ENCODE measurements around the gene MCC. TPM values are rescaled to one million over a fixed set of nuclear protein-coding genes. Genes with fewer than 3 reads are reported as not detected.

The MCC gene
- total and polyA plus RNA-seq, 2 of the 4 experiments (the other 2 are of a cell fraction), result 5.0 to 20.6 TPM

DNA sequence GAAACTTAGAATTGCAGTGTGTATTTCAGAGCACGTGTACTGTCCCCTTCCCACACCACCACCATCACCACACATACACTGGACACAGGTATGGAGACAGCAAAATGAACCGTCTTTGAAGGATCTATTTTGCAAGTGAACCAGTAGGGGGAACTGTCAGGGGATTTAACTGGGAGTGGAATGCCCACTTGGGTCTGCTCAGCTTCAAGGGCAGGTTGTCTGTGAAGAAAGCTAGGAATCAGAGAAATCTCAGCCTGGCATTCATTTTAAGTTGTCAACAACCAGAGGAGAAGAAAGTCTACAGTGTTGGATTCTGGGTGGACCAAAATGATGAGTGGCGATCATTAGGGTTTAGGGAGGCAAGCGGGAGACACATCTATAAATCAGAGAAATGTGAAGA is 364.6 kb downstream of the MCC start:
- no peak overlapping the region for H4K8ac ChIP-seq (ENCODE audit: low read depth in 2 of 2, low read length in 2 of 2)
- no peaks in the 10 kb centered on the region for H3K27me3 ChIP-seq (ENCODE audit: control insufficient read depth, insufficient read depth, low read length)
- H3K36me3 ChIP-seq (ENCODE audit: control insufficient read depth, insufficient read depth, low read length), result peaks cover 4% of the 10 kb centered on the region; the same call in 1 of the 2 replicates
- H3K4me3 ChIP-seq (ENCODE audit: insufficient read depth, low read depth, low read length), result no peak overlapping the region
- no peaks in the 10 kb centered on the region for H3K9me3 ChIP-seq (ENCODE audit: control insufficient read depth, insufficient read depth, low read length)
- no peak overlapping the region for H3K14ac ChIP-seq (replicated peaks; ENCODE audit: low read depth, low read length)
- no peak overlapping the region for H2BK15ac ChIP-seq (ENCODE audit: low read depth, low read length)
- H4K20me1 ChIP-seq (ENCODE audit: insufficient read depth, low read length), result 0 out of 2 replicates have a peak, but pooled peaks cover 2% of the 10 kb centered on the region
- in situ Hi-C loops (cut with MboI; ENCODE audit: low sequenced_read_pairs) (no loop called here), dilution Hi-C loops (cut with HindIII; ENCODE audit: low sequenced_read_pairs, unreplicated experiment) (no loop called here), intact Hi-C loops (cut with micrococcal nuclease) (no loop called here)
- no peak overlapping the region for H3K4ac ChIP-seq (ENCODE audit: low read depth, low read length)
- H3K9ac ChIP-seq (ENCODE audit: low read depth, low read length), result no peak overlapping the region
- TF ChIP-seq RCOR1 (IDR thresholded peaks at IDR 0.05; ENCODE audit: insufficient replicate concordance, low read length) (no peak), MXI1 (IDR thresholded peaks at IDR 0.05; ENCODE audit: borderline replicate concordance, low read depth, low read length) (no peak), MAFK (IDR thresholded peaks at IDR 0.05; ENCODE audit: low read depth, low read length) (no peak), BHLHE40 (IDR thresholded peaks at IDR 0.05; ENCODE audit: low read depth, low read length) (no peak), RFX5 (IDR thresholded peaks at IDR 0.05; ENCODE audit: low read depth, low read length) (no peak), MAZ (IDR thresholded peaks at IDR 0.05; ENCODE audit: borderline replicate concordance, low read depth, low read length) (no peak), RAD21 (IDR thresholded peaks at IDR 0.05; ENCODE audit: low read length) (no peak), NFE2L2 (IDR thresholded peaks at IDR 0.05; ENCODE audit: low read depth, low read length) (no peak), SMC3 (IDR thresholded peaks at IDR 0.05; ENCODE audit: low read depth, low read length) (no peak), FOS (IDR thresholded peaks at IDR 0.05; ENCODE audit: low read depth, low read length) (no peak), CHD1 (IDR thresholded peaks at IDR 0.05; ENCODE audit: low read depth, low read length) (no peak), CEBPB (IDR thresholded peaks at IDR 0.05; ENCODE audit: low read depth, low read length) (no peak), POLR2A (IDR thresholded peaks at IDR 0.05; ENCODE audit: low read depth, low read length) (no peak)
- TF ChIP-seq, protein P1, sequence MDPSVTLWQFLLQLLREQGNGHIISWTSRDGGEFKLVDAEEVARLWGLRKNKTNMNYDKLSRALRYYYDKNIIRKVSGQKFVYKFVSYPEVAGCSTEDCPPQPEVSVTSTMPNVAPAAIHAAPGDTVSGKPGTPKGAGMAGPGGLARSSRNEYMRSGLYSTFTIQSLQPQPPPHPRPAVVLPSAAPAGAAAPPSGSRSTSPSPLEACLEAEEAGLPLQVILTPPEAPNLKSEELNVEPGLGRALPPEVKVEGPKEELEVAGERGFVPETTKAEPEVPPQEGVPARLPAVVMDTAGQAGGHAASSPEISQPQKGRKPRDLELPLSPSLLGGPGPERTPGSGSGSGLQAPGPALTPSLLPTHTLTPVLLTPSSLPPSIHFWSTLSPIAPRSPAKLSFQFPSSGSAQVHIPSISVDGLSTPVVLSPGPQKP (IDR thresholded peaks at IDR 0.05; ENCODE audit: borderline replicate concordance, low read depth, low read length), result no peak
- TF ChIP-seq, protein P2, sequence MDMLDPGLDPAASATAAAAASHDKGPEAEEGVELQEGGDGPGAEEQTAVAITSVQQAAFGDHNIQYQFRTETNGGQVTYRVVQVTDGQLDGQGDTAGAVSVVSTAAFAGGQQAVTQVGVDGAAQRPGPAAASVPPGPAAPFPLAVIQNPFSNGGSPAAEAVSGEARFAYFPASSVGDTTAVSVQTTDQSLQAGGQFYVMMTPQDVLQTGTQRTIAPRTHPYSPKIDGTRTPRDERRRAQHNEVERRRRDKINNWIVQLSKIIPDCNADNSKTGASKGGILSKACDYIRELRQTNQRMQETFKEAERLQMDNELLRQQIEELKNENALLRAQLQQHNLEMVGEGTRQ (IDR thresholded peaks at IDR 0.05; ENCODE audit: low read depth, low read length), result no peak
- TF ChIP-seq, protein P3, sequence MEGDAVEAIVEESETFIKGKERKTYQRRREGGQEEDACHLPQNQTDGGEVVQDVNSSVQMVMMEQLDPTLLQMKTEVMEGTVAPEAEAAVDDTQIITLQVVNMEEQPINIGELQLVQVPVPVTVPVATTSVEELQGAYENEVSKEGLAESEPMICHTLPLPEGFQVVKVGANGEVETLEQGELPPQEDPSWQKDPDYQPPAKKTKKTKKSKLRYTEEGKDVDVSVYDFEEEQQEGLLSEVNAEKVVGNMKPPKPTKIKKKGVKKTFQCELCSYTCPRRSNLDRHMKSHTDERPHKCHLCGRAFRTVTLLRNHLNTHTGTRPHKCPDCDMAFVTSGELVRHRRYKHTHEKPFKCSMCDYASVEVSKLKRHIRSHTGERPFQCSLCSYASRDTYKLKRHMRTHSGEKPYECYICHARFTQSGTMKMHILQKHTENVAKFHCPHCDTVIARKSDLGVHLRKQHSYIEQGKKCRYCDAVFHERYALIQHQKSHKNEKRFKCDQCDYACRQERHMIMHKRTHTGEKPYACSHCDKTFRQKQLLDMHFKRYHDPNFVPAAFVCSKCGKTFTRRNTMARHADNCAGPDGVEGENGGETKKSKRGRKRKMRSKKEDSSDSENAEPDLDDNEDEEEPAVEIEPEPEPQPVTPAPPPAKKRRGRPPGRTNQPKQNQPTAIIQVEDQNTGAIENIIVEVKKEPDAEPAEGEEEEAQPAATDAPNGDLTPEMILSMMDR (conservative IDR thresholded peaks at IDR 0.05; ENCODE audit: low read depth, low read length), result no peak
- no peak overlapping the region for H3K27ac ChIP-seq (ENCODE audit: insufficient read depth, low read length)
- ATAC-seq (ENCODE audit: low read depth) (no peak), DNase-seq (no peak)
- no peak overlapping the region for H2BK20ac ChIP-seq (ENCODE audit: low read depth, low read length)
- H4K5ac ChIP-seq (ENCODE audit: low read depth, low read length), result no peak overlapping the region
- no peak overlapping the region for H2AK5ac ChIP-seq (ENCODE audit: low read depth, low read length)
- no peak overlapping the region for H3K4me2 ChIP-seq (ENCODE audit: low read depth, low read length)
- POLR2A ChIA-PET (ENCODE audit: unreplicated experiment), result no interaction called here
- no peak overlapping the region for H2BK120ac ChIP-seq (ENCODE audit: low read depth, low read length)
- H3K23ac ChIP-seq (ENCODE audit: low read depth, low read length), result no peak overlapping the region
- CTCF ChIA-PET, result no interaction called here
- H4K91ac ChIP-seq (ENCODE audit: insufficient read depth, low read depth, low read length), result no peak overlapping the region
- H2BK5ac ChIP-seq (ENCODE audit: low read depth, low read length, poor library complexity, severe bottlenecking), result no peak overlapping the region
- H3K79me1 ChIP-seq (ENCODE audit: low read depth in 1 of 2, low read length in 2 of 2), result peaks cover under 1 to 6% of the 10 kb centered on the region in 2 experiments; a peak in 3 of 4 replicates
- no peak overlapping the region for H2AK9ac ChIP-seq (replicated peaks; ENCODE audit: low read depth, low read length, poor library complexity)
- H3K18ac ChIP-seq (ENCODE audit: low read depth, low read length), result no peak overlapping the region
- H2AFZ ChIP-seq (replicated peaks; ENCODE audit: low read length, poor library complexity), result no peak overlapping the region
- H3K9me1 ChIP-seq (ENCODE audit: insufficient read depth, low read length), result peaks cover 7% of the 10 kb centered on the region
- BruUV-seq (replicated peaks), result no TSS peak
- WGBS, 2 experiments (ENCODE audit: extremely low coverage in 2 of 2, insufficient read length in 1 of 2), result no CpG with 5 or more reads among the region's 4 CpGs
- H3K4me1 ChIP-seq (ENCODE audit: control insufficient read depth, insufficient read depth, low read length), result peaks cover 11% of the 10 kb centered on the region
- no peak overlapping the region for H3K56ac ChIP-seq (ENCODE audit: extremely low read depth, insufficient read depth, low read length)
